CD4-positive, alpha-beta T cell treated with Interleukin-15 for 4 hours (primary cell): ENCODE results near the gene ARHGAP28.

Experiments used
- DNase-seq: peaks from one replicate; pipeline ENCODE4 v3.0.0-alpha.2; 2020; ENCODE audit warnings: low spot score

Gene ARHGAP28

GRCh38 chr18:6962571-6963451 lies 233.3 kb downstream of the ARHGAP28 start:
- DNase-seq, result no peak

GRCh38 chr18:6963452-6964097 lies 234.1 kb downstream of the ARHGAP28 start:
- no peak for DNase-seq
